ENCODE results near the gene PALLD. TPM values are rescaled to one million over a fixed set of nuclear protein-coding genes. Genes with fewer than 3 reads are reported as not detected.

PALLD gene
- total and polyA plus RNA-seq, 2 donors (not counting 3 experiments of a cell fraction or from before 2014, with no cell fraction given): 13.4 to 48.2 TPM

GRCh38 chr4:168612450-168613135 lies 115.7 kb downstream of the PALLD start:
- H3K79me2 ChIP-seq (ENCODE audit: control insufficient read depth, insufficient read depth, low read length): no peaks in the 10 kb centered on the region
- H2AFZ ChIP-seq (ENCODE audit: low read depth, low read length): peak overlapping the region; percentile 31
- H3K9me3 ChIP-seq (replicated peaks; ENCODE audit: control insufficient read depth, insufficient read depth, low read length): no peaks in the 10 kb centered on the region
- BruUV-seq (replicated peaks): no TSS peak
- no peak overlapping the region for H3K9ac ChIP-seq (replicated peaks; ENCODE audit: extremely low read depth, insufficient read depth, low read length)
- TF ChIP-seq GATA2 (IDR thresholded peaks at IDR 0.05; ENCODE audit: insufficient read depth, insufficient read length, low read depth, low read length) (peak; percentile 38), POLR2A (IDR thresholded peaks at IDR 0.05; ENCODE audit: low read depth, low read length) (no peak), FOS (IDR thresholded peaks at IDR 0.05; ENCODE audit: borderline replicate concordance, insufficient read depth, low read length) (peak; percentile 95), MYC (IDR thresholded peaks at IDR 0.05; ENCODE audit: low read depth, low read length) (no peak), EZH2 (IDR thresholded peaks at IDR 0.05; ENCODE audit: borderline replicate concordance, low read depth, low read length, severe bottlenecking) (no peak), CTCF (IDR thresholded peaks at IDR 0.05; ENCODE audit: extremely low read depth in 1 of 2, insufficient read depth in 1 of 2, low read depth in 1 of 2, low read length in 2 of 2) (no peak), POLR2AphosphoS5 (IDR thresholded peaks at IDR 0.05; ENCODE audit: insufficient read depth, low read depth, low read length) (peak; percentile 42), JUN (IDR thresholded peaks at IDR 0.05; ENCODE audit: borderline replicate concordance, insufficient read depth, insufficient read length, low read depth) (peak; percentile 69)
- TF ChIP-seq, protein P1, sequence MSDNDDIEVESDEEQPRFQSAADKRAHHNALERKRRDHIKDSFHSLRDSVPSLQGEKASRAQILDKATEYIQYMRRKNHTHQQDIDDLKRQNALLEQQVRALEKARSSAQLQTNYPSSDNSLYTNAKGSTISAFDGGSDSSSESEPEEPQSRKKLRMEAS (IDR thresholded peaks at IDR 0.05; ENCODE audit: insufficient read depth, insufficient read length): no peak
- H3K27me3 ChIP-seq (ENCODE audit: control insufficient read depth in 2 of 2, insufficient read depth in 2 of 2, low read length in 2 of 2): no peaks in the 10 kb centered on the region
- ChIA-PET POLR2A (no interaction called here), CTCF (interaction anchor here (1.2 to 2.5 kb wide), 3 partner anchors 27 to 132 kb away, joined by 3 to 10 read pairs (median 3); partner anchors contain the start of gene DDX60L)
- DNase-seq (ENCODE audit: low read depth, low spot score) (peak; percentile 88), FAIRE-seq (peak; percentile 87)
- H3K36me3 ChIP-seq (ENCODE audit: control insufficient read depth in 2 of 2, extremely low read depth in 1 of 2, insufficient read depth in 2 of 2, low read length in 2 of 2): no peaks in the 10 kb centered on the region
- intact Hi-C loops (cut with micrococcal nuclease): loop anchor here (1.0 kb wide), 1 partner anchor 19 kb away; no protein-coding TSS in a partner anchor
- no peaks in the 10 kb centered on the region for H4K20me1 ChIP-seq (replicated peaks; ENCODE audit: control insufficient read depth, extremely low read depth, insufficient read depth, low read length)
- peak overlapping the region; percentile 59 for H3K4me2 ChIP-seq (ENCODE audit: insufficient read depth, low read length)
- H3K27ac ChIP-seq (ENCODE audit: insufficient read depth, low read depth, low read length): peak overlapping the region; percentile 43
- H3K4me3 ChIP-seq (replicated peaks in 1 of 3; ENCODE audit: insufficient read depth in 1 of 3, low read depth in 1 of 3, low read length in 3 of 3): no peak overlapping the region
- peaks cover 24% of the 10 kb centered on the region for H3K4me1 ChIP-seq (ENCODE audit: control insufficient read depth, extremely low read depth, insufficient read depth, low read length)
- no peaks in the 10 kb centered on the region for H3K9me1 ChIP-seq (replicated peaks; ENCODE audit: control insufficient read depth, extremely low read depth, insufficient read depth, low read length)
- dilution Hi-C loops (cut with MboI; ENCODE audit: extremely low pct_ligation_motif_present, low sequenced_read_pairs): no loop called here

Measured in endothelial cell of umbilical vein (primary cell).